A549 (cell line): ENCODE data around the gene MARK1. TPM values are rescaled to one million over a fixed set of nuclear protein-coding genes. Genes with fewer than 3 reads are reported as not detected.

Experiments
- ATAC-seq, 2 experiments: fragments of 200-7000 bp in 1 of 2; fragments of >200 bp in 1 of 2; cut with Nextera tagmentation in 1 of 2; cut with Tn5 transposase in 1 of 2; 3 replicates each; pipeline versions ENCODE4 v1.8.0 to v1.9.1; 2018 to 2020; ENCODE audit warnings: mild to moderate bottlenecking in 1 of 2, moderate library complexity in 1 of 2
- CTCF ChIA-PET: fragments of 300-600 bp; sonication (Branson Sonifier 250); formaldehyde crosslinking; extraction: SDS; loops from one replicate; lab custom pipeline; 2021; ENCODE audit warnings: antibody characterized with exemption, inconsistent platforms; lab: Yijun Ruan, JAX
- POLR2A ChIA-PET: fragments of 350-600 bp; formaldehyde crosslinking; extraction: SDS; loops from one replicate; lab custom pipeline; 2021; ENCODE audit warnings: antibody characterized with exemption, inconsistent platforms; lab: Yijun Ruan, JAX
- DNase-seq, 2 experiments: peaks; one replicate each; pipeline versions ENCODE4 v3.0.0 to v3.0.0-alpha.2; 2011 to 2016; ENCODE audit warnings: low read depth in 1 of 2, low spot score in 1 of 2
- FAIRE-seq: peaks from 2 replicates; lab custom pipeline; 2011; peaks lifted over from hg19 to GRCh38; lab: Jason Lieb, UNC
- H3K27ac ChIP-seq, 2 experiments: fragments of >200 bp; sonication (Bioruptor Twin); formaldehyde crosslinking; 3 replicates each; pipeline ENCODE4 v1.5.1; 2016 to 2017
- H3K4me1 ChIP-seq: fragments of >200 bp; sonication (Bioruptor Twin); formaldehyde crosslinking; 3 replicates; pipeline ENCODE4 v1.6.1; 2016
- H3K4me2 ChIP-seq: fragments of >200 bp; sonication (Bioruptor Twin); formaldehyde crosslinking; 3 replicates; pipeline ENCODE4 v1.6.1; 2016
- H3K4me3 ChIP-seq: fragments of >200 bp; sonication (Bioruptor Twin); formaldehyde crosslinking; 3 replicates; pipeline ENCODE4 v1.5.1; 2016
- H3K9me3 ChIP-seq: fragments of >200 bp; sonication (Bioruptor Twin); formaldehyde crosslinking; 3 replicates; pipeline ENCODE4 v1.6.1; 2016
- BHLHE40 ChIP-seq: IDR thresholded peaks from 2 replicates; pipeline ENCODE4 v1.6.1; 2012; ENCODE audit warnings: low read depth, low read length, inconsistent platforms
- CBX2 ChIP-seq: fragments of 200-600 bp; sonication (generic); IDR thresholded peaks from 2 replicates; pipeline ENCODE4 v1.6.1; 2016; ENCODE audit warnings: low read depth, mild to moderate bottlenecking, borderline replicate concordance
- CBX8 ChIP-seq: fragments of 200-600 bp; sonication (generic); IDR thresholded peaks from 2 replicates; pipeline ENCODE4 v1.6.1; 2016
- CHD2 ChIP-seq: fragments of 150-350 bp; IDR thresholded peaks from 2 replicates; pipeline ENCODE4 v1.6.1; 2014; ENCODE audit warnings: low read length; ENCODE audit not compliant: partially characterized antibody
- CTCF ChIP-seq: fragments of >200 bp; sonication (Bioruptor Twin); formaldehyde crosslinking; IDR thresholded peaks from 3 replicates; pipeline ENCODE4 v1.5.1; 2016
- EHMT2 ChIP-seq: fragments of 200-600 bp; sonication (generic); IDR thresholded peaks from 2 replicates; pipeline ENCODE4 v1.6.1; 2016; ENCODE audit warnings: antibody characterized with exemption, low read depth, mild to moderate bottlenecking, moderate library complexity
- HDAC2 ChIP-seq: fragments of 200-600 bp; sonication (generic); IDR thresholded peaks from 2 replicates; pipeline ENCODE4 v1.6.1; 2016
- HEYL ChIP-seq: fragments of 250-450 bp; sonication (Bioruptor Pico); IDR thresholded peaks from 2 replicates; pipeline ENCODE4 v1.8.0; 2021; ENCODE audit warnings: mild to moderate bottlenecking, moderate library complexity
- HOXA7 ChIP-seq: fragments of 250-450 bp; sonication (Bioruptor Pico); IDR thresholded peaks from 2 replicates; pipeline ENCODE4 v1.5.0; 2020; ENCODE audit warnings: mild to moderate bottlenecking, moderate library complexity
- NR3C1 ChIP-seq: fragments of >200 bp; sonication (Bioruptor Twin); formaldehyde crosslinking; IDR thresholded peaks from 3 replicates; pipeline ENCODE4 v1.6.1; 2017
- PBX3 ChIP-seq: IDR thresholded peaks from 2 replicates; pipeline ENCODE4 v1.6.1; 2012
- POLR2A ChIP-seq: IDR thresholded peaks from 2 replicates; pipeline ENCODE4 v1.6.1; 2012; ENCODE audit warnings: mild to moderate bottlenecking, low read length
- RAD21 ChIP-seq, 2 experiments: fragments of >200 bp in 1 of 2; sonication (Bioruptor Twin) in 1 of 2; formaldehyde crosslinking in 1 of 2; IDR thresholded peaks in 1 of 2; conservative IDR thresholded peaks in 1 of 2; 2 replicates in 1 of 2; 3 replicates in 1 of 2; pipeline ENCODE4 v1.6.1; 2012 to 2018; ENCODE audit warnings: inconsistent platforms in 1 of 2
- SMC3 ChIP-seq: fragments of >200 bp; sonication (Bioruptor Twin); formaldehyde crosslinking; IDR thresholded peaks from 3 replicates; pipeline ENCODE4 v1.6.1; 2018; ENCODE audit warnings: inconsistent platforms
- ZNF302 ChIP-seq: fragments of 250-450 bp; sonication (Bioruptor Pico); IDR thresholded peaks from 2 replicates; pipeline ENCODE4 v1.9.0; 2021; ENCODE audit warnings: inconsistent platforms, mild to moderate bottlenecking, moderate library complexity
- WGBS: methylation state at CpG from one replicate; pipeline ENCODE4 v1.1.6; 2017; ENCODE audit errors: missing lambda C conversion rate; 5-methylcytosine and 5-hydroxymethylcytosine counted together
- polyA plus RNA-seq, 4 experiments: library from polyadenylated mRNA; depleted of rRNA in 3 of 4; stranded (reverse); fragments of >200 nt; fragmentation: RNase III in 1 of 4; extraction: RNeasy Plus Mini Kit Qiagen cat#74134 plus additional on column Dnase treatment in 1 of 4; gene quantifications; 2 replicates in 3 of 4; 3 replicates in 1 of 4; pipeline ENCODE4 v1.2.3, GENCODE V29; 2011 to 2017
- TF ChIP-seq, protein P1 (sequence below): fragments of 200-600 bp; sonication (generic); IDR thresholded peaks from 2 replicates; pipeline ENCODE4 v1.6.1; 2016; ENCODE audit warnings: antibody characterized with exemption, mild to moderate bottlenecking, moderate library complexity

Gene MARK1
- polyA plus RNA-seq, 2 of the 4 experiments (the other 2 are of a cell fraction) = 0.03 to 0.05 TPM

DNA sequence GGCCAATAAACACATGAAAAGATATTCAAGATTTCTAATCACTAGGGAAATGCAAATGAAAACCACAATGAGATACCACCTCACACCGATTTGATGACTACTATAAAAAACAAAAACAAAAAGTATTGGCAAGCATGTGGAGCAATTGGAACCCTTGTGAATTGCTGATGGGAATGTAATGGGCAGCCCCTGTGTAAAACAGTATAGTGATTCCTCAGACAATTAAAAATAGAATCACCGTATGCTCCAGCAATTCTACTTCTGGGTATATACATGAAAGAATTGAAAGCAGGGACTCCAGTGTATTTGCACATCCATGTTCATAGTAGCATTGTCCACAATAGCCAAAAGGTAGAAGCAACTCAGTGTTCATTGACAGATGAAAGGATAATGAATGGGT is 149.3 kb downstream of the MARK1 start:
- H3K4me1 ChIP-seq = no peaks in the 10 kb centered on the region; the same call in 2 of the 3 replicates
- no peak overlapping the region for H3K4me2 ChIP-seq
- no peak for DNase-seq
- CTCF ChIA-PET = no interaction called here
- POLR2A ChIA-PET = no interaction called here
- no peaks in the 10 kb centered on the region for H3K9me3 ChIP-seq
- WGBS = 43% methylated on average over 2 of the region's 2 CpGs
- ATAC-seq = no peak
- H3K27ac ChIP-seq = no peak overlapping the region
- FAIRE-seq = no peak
- H3K4me3 ChIP-seq = no peak overlapping the region
- TF ChIP-seq HDAC2 (no peak), POLR2A (no peak), NR3C1 (no peak), EHMT2 (no peak), BHLHE40 (no peak), HOXA7 (CRISPR knock-in tag) (no peak)
- TF ChIP-seq, all 56 proteins: peak for 0

GRCh38 chr1:220680085-220680687 is 152.2 kb downstream of the MARK1 start:
- CTCF ChIA-PET = interaction anchor here (0.6 to 2.8 kb wide), 11 partner anchors 11 to 123 kb away, joined by 3 to 23 read pairs (median 3); no protein-coding TSS in a partner anchor
- DNase-seq (peak; percentile 51 to 62), ATAC-seq (peak; percentile 90 to 95), FAIRE-seq (no peak)
- Histone ChIP-seq H3K4me1 (no peaks in the 10 kb centered on the region; the same call in 2 of the 3 replicates), H3K9me3 (no peaks in the 10 kb centered on the region), H3K4me3 (no peak overlapping the region), H3K27ac (no peak overlapping the region), H3K4me2 (no peak overlapping the region)
- TF ChIP-seq ZNF302 (CRISPR knock-in tag) (no peak), CTCF (peak; percentile 74), CHD2 (no peak), SMC3 (peak; percentile 69), RAD21 (conservative IDR thresholded peaks at IDR 0.05 in 1 of 2, IDR thresholded peaks at IDR 0.05 in 1 of 2) (peak; percentile 70 to 72), PBX3 (no peak), CBX2 (no peak), CBX8 (no peak), HEYL (CRISPR knock-in tag) (no peak)
- TF ChIP-seq, protein P1, sequence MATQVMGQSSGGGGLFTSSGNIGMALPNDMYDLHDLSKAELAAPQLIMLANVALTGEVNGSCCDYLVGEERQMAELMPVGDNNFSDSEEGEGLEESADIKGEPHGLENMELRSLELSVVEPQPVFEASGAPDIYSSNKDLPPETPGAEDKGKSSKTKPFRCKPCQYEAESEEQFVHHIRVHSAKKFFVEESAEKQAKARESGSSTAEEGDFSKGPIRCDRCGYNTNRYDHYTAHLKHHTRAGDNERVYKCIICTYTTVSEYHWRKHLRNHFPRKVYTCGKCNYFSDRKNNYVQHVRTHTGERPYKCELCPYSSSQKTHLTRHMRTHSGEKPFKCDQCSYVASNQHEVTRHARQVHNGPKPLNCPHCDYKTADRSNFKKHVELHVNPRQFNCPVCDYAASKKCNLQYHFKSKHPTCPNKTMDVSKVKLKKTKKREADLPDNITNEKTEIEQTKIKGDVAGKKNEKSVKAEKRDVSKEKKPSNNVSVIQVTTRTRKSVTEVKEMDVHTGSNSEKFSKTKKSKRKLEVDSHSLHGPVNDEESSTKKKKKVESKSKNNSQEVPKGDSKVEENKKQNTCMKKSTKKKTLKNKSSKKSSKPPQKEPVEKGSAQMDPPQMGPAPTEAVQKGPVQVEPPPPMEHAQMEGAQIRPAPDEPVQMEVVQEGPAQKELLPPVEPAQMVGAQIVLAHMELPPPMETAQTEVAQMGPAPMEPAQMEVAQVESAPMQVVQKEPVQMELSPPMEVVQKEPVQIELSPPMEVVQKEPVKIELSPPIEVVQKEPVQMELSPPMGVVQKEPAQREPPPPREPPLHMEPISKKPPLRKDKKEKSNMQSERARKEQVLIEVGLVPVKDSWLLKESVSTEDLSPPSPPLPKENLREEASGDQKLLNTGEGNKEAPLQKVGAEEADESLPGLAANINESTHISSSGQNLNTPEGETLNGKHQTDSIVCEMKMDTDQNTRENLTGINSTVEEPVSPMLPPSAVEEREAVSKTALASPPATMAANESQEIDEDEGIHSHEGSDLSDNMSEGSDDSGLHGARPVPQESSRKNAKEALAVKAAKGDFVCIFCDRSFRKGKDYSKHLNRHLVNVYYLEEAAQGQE = no peak
- WGBS = 19% methylated on average over 7 of the region's 7 CpGs
- POLR2A ChIA-PET = no interaction called here
